HG03521 (cell line): ENCODE results near the gene ATF2.
A peak's percentile ranks its signal among the peaks of the same experiment; 100 is the strongest.
"Not testable (repeated sequence)": the region's sequence is repeated elsewhere in the genome, so short reads cannot be mapped to it uniquely, and the experiment has no call there.

Experiments used
- ATAC-seq: cut with Tn5 transposase; IDR thresholded peaks from one replicate; pipeline ENCODE4 v1.9.1; 2021; ENCODE audit warnings: mild to moderate bottlenecking, moderate library complexity; ENCODE audit not compliant: unreplicated experiment

Gene ATF2

DNA sequence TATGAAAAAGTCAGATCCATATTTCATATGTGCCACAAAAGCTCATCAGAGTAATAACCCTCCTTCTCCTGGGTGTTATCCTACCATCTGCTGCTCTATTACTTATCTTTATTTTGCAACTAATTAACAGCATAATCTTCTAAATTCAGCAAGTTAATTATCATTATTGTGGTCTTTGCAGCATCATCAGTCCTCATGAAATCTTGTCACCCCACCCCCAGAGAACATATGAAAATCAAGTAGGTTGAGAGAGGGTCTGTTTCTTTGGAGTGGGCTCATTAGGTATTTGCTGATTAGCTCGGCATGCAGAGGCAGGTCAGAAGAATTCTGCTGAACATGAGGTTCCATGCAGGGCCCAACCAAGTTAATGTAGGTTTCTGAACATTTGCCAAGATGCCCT, 64.8 kb downstream of the ATF2 start:
- no peak for ATAC-seq

DNA sequence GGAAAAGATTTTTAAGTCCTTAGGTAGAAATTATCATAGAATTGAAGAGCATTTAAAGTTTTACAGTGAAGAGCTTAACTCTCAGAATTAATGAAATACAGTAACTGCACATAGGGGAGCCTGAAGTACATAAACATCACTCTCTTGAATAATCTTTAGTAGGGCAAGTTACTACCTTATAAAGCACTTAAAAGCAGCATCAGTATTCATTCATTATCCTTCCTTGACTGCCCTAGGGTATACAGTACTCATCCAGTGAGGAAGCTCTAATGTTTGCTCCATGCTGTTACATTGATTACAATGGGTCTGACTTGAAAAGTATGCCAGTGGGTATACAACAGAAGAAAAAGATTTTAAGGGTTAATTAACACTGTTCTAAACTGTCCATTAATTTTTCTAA, 66.5 kb downstream of the ATF2 start:
- ATAC-seq: no peak

DNA sequence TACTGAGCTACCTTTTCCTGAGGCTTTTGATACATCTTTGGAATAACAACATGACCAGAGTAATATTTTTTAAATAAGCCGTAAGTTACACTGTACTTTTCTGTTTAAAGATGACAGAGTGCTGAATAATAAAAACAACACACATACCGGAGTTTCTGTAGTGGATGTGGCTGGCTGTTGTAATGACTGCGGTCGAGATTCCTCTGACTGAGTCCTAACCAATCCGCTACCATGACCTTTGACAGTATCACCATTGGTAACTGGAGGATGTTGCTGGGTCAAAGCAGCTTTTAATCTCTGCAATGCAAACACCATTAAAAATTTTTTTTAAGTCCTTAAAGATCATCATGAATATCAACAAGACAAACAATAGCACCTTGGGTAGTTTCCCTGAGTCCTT, 70.7 kb downstream of the ATF2 start:
- ATAC-seq: no peak

DNA sequence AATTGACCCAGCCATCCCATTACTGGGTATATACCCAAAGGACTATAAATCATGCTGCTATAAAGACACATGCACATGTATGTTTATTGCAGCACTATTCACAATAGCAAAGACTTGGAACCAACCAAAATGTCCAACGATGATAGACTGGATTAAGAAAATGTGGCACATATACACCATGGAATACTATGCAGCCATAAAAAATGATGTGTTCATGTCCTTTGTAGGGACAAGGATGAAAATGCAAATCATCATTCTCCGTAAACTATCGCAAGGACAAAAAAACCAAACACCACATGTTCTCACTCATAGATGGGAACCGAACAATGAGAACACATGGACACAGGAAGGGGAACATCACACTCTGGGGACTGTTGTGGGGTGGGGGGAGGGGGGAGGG, 83.9 kb downstream of the ATF2 start:
- not testable (repeated sequence) for ATAC-seq

DNA sequence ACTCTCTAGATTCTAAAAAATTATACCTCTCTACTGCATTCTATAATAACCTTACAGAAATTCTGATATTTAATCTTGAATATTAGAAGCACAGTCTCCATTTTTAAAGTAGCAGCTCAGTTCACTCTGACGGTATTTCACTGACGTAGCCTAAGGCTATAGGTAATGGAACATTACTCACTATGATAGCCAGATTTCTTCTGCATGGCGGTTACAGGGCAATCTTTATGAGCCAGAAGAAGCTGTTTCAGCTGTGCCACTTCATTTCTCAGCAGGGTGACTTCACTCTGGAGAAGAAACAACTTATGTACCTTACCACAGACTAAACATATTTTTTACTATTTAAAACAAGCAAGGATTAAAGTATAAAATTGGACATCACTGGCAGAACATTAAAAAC, 87.5 kb downstream of the ATF2 start:
- no peak for ATAC-seq

DNA sequence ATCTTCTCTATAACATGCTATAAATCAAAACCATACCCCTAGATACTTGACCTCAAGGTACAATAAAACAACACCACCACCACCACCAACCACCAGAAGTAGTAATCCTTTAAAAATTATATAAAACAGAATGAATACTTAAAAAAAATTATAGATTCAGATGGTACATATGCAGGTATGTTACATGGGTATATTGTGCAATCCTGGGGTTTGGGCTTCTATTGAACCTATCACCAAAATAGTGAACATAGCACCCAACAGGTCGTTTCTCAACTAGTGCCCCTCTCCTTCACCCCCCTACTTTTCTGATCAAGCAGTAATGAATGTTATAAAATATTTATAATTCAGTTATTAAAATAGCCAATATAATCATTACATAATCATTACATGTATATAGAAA, 91.7 kb downstream of the ATF2 start:
- no peak for ATAC-seq

DNA sequence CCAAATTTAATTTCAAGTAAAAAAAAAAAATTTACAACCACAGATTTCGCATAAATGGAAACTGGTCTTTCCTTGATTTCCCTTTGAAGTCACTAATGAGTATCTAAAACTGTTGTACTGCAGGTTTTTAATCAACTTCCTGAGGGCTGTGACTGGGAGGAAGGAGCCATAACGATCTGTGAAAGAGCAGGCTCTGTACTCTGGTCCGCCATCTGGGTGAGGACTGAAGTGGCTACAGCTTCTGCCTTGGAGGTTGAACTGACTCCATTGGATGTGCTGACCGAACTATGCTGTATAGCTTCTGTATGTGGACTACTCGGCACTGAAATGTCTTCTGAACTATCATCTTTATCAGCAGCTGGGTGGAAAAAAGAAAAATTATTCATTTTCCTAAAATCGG, 93.5 kb downstream of the ATF2 start:
- ATAC-seq: no peak

DNA sequence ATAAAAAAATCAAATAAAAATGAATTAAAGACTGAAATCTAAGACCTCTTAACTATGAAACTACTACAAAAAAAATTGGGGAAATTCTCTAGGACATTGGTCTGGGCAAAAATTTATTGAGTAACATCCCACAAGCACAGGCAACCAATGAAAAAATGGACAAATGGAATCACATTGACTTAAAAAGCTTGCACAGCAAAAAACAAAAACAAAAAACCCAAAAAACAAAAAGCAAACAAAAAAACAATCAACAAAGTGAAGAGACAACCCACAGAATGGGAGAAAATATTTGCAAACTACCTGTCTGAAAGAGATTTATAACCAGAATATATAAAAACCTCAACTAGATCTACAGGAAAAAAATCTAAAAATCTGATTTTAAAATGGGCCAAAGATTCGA, 99.5 kb downstream of the ATF2 start:
- ATAC-seq: no peak

DNA sequence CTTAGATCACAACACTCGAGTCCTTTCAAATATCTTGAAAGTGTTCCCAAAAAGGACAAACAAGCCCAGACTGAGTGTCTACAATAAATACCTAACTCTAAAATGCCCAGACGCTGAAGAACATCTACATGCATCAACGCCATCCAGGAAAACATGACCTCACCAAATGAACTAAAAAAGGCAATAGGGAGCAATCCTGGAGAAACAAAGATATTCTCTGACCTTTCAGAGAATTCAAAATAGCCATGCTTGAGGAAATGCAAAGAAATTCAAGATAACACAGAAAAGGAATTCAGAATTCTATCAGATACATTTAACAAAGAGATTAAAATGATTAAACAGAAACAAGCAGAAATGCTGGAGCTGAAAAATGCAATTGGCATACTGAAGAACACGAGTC, 101.6 kb downstream of the ATF2 start:
- no peak for ATAC-seq

DNA sequence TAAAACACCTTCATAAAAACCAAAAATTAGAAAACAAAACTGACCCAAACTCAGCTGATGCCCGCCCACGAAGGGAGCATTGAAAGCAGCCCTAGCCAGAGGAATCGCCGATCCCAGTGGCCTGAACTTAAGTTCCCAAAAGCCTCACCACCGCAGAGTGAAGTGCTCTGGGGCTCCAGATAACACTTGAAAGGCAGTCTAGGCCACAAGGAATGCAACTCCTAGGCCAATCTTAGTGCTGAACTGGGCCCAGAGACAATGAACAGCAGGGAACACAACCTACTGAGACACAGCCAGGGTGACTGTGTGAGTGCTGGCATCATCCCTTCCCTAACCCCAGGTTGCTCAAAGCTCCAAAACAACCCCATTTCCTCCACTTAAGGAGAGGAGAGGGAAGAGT, 103.2 kb downstream of the ATF2 start:
- no peak for ATAC-seq

DNA sequence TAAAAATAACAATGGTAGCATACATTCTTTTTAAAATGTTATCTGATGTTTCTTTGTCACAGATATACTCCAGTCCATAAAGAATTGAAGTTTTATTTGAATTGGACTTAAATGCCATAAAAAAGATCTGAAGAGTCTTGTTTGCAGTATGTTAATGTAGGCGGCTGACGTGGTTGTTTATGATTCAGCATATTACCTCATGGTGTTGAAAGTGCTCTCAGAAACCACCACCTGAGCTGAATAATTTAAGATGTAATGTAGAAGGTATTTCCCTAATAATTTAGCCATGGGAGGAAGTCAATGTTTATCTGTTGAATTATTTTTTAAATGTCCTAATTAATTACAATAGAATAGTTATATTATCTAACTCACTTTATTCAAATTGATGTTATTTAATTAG, 104.3 kb downstream of the ATF2 start:
- no peak for ATAC-seq

DNA sequence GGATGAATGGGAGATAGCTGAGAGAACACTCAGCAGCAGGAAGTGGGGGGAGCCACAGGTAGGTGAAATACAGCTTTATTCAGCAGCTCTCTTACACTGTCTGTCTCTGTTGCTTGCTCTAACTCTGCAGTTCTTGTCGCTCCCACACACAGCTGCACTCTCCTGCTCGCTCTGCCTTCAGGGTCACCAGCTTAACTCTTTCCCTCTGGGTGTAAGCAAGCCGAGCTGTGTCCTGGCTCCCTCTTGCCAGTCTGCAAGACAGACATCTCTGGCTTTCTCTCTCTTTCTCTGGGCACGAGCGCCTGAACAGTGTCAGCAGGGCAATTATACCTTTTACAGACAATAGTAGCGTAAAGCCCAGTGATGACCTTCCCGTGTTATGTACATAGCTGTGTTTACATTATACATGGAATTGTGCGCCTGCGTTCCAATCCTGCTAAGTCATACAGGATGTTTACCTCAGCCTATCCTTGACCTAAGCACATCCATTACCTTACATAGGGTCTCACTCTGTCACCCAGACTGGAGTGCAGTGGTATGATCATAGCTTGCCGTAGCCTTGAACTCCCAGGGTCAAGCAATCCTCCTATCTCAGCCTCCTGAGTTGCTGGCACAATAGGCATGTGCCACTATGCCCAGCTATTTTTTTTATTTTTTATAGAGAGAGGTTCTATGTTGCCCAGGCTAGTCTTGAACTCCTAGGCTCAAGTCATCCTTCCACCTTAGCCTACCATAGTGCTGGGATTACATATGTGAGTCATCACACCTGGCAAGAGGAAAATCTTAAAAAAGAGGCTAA, 105.0 kb downstream of the ATF2 start:
- ATAC-seq: no peak

DNA sequence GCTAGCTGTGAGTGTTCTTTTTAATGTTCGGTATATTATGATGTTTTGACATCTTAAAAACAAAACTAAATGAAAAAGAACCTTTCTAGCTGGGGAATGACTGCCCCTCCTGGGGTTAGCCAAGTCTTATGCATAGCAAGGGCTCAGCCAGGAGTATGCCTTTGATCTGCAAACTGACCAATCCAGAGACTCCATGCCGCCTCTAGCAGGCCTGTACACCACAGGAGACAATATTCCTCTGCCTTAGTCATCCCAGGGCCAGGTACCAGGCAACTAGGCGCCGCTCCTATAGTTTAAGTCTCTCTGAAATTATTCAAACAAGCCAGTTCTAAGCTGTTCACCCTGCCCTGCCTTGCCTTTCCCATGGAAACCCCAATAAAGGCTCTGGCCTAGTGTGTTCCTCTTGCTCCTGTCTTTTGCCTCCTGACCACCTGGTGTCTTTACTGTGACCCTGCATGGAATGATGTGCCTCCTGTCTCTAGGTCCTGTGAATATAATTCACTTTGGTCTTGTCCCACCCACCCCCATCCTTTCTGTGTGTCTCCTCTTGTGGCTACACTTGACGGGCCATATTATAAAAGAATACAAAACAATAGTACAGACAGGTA, 110.8 kb downstream of the ATF2 start:
- ATAC-seq: no peak

DNA sequence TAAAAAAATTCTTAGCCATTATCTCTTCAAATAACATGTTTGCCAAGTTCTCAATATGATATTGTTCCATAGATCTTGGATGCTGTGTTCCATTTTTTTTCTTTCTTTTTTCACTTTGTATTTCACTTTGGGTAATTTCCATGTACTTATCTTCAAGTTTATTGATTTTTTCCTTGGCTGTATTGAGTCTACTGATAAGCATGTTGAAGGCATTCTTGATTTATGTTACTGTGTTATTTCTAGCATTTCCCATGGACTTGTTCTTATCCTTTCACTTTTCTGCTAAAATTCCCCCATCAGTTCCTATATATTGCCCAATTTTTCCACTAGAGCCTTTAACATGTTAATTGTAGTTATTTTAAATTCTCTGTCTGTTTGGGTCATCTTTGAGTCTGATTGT, 112.0 kb downstream of the ATF2 start:
- no peak for ATAC-seq

DNA sequence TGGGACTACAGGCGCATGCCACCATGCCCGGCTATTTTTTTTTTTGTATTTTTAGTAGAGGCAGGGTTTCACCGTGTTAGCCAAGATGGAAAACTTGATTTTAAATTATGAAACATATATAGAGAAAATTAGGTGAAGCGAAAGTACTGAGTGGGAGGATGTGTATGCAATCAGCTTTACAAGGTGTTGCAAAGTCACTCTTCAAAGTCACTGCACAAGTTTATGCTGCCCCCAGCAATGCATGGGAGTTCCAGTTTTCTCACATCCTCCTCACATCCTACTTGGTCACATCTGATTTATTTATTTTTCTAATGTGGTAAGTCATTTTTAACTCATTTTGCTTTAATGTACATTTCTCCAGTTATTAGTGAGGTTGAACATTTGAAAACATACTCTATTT, 113.7 kb downstream of the ATF2 start:
- no peak for ATAC-seq

DNA sequence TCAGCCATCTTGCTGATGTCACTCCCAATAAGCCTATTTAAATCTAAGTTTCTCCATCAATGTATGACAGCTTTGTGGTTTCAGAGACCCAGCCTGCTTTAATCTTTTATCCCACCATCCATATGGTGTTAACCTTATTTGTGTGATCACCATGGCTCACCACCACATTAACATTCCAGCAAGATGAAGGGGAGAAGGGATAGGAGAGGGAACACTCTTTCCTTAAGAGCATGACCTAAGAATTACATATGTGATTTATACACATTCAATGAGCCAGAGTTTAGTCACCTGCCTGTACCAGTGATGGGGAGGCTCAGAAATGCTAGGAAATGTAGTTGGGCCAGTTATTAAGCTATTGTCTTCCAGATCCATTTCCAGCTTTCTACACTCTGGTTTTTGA, 118.3 kb downstream of the ATF2 start:
- no peak for ATAC-seq

DNA sequence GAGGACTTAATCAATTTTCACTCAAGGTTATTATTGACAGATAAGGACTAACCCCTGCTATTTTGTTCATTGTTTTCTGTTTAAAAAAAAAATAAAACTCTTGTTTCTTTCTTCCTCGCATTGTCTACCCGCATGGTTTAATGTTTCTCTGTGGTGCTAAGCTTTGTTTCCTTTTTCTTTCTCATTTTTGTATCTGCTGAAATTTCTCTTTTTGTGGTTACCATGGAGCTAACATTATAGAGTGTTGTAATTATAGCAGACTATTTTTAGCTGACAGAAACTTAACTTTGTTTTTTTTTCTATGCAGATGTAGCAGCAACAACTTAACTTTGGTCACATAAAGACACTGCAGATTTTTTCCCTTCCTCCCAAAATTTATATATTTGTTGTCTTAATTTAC, 119.7 kb downstream of the ATF2 start:
- ATAC-seq: peak; percentile 90

DNA sequence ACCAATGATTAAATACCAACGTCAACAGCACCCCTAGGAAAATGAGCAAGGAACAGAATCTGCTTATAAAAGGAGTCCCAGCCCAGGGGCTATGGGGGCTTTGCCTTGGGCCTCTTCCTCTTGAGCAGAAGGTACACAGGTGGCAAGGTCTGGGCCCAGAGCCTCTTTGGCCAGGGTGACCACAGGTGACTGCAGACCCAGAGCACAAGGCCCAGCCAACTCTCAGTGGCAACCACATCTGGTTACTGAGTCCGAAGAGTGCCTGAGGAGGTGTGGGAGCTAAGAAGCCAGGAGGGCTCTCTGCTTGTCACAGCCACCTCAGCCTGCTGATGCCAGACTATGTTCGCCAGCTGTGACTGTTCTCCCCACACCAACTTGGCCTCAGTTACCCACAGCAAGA, 128.5 kb downstream of the ATF2 start:
- ATAC-seq: no peak

DNA sequence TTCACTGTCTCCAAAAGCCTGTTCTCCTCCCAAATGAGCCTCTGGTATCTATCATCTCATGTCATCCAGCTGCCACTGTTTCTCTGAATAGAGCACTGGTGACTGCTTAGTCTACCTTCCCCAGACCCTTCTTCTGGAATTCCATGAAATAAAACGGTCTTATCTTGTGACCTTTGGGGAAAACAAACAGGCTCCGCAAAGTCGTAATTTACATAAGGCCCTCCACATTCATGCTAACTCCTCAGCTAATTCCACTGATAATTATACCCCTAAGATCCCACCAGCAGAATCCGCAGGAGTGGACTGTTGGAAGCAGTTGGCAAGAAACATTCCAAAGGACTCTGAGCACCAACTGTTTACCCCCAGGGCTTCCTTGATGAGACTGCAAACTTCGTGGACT, 129.0 kb downstream of the ATF2 start:
- no peak for ATAC-seq

DNA sequence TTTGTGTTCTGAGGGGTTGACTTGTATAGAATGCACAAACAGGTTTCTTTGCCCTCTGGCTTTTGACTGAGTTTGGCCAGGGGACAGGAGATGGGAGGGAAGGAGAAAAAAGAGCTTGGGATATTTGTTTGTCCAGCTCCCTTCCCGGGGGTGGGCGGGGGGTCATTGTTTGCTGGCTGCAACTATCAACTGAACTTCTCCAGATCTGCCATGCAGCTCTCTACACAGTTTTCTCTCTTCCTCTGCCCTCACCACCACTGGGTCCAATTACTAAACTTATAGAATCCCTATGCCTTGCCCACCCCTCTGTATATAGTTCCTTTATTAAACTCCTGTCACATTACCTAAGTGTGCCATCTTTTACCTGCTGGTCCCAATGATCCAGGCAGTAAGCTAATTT, 130.1 kb downstream of the ATF2 start:
- no peak for ATAC-seq

DNA sequence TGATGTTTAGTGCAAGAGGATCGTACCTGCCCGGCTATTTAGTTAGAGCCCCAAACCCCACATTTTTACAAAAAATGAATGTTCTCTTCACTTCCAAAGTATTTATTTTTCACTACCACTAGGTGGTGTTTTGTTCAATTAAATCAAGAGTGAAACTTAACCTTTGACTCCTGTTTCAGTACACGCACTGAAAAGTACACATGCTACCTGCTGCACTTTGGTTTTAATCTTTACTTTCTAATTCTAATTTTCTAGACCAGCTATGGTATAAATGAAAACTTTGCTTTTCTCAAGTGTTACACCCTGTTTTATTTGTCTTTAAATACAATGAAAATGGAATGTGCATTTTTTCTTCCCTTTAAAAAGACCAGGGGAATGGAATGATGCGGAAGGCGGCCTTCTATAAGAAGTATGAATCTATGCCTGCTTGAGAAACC, 131.4 kb downstream of the ATF2 start:
- peak; percentile 78 for ATAC-seq

DNA sequence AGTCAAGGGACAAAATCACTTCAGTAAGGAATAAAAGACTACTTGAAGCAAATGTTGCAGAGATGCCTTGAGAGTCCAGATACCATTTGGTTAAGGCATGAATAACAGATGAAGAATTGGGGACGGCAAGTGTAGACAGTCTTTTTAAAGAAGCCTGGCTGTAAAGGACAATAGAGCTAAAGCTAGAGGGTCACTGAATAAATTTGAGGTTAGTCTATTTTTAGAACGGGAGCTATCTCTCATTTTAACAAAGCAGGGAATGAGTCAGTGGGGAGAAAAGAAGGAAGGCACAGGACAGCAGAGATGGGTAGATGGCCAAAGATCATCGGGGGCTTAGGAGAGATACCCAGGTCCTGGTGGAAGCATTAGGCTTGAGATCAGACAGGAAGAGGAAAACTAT, 132.2 kb downstream of the ATF2 start:
- no peak for ATAC-seq

DNA sequence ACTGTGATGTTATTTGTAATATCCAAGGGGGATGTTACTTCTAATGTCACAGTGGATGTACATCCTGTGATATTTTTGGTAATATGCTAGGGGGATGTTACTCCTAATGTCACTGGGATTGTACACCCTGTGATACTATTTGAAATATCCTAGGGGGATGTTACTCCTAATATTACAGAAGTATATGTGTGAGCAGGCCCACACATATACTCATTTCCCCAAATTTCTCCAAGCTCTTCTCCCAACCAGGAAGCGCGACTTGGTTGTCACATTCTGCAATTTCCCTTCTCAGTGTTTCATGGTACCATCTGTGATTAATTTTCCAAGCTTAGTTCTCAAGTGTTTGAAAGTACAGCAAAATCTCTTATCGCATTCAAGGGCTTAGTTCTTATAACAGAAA, 133.3 kb downstream of the ATF2 start:
- ATAC-seq: no peak
